SK-N-MC (cell line): ENCODE data around the gene CTCF.

Experiments used
- DNase-seq: peaks from one replicate; pipeline ENCODE4 v3.0.0-alpha.2; 2011; ENCODE audit warnings: low read depth, low spot score
- H3K27ac ChIP-seq: fragments of 200-600 bp; sonication (generic); 2 replicates; pipeline ENCODE4 v1.5.1; 2016; ENCODE audit warnings: mixed run types
- H3K36me3 ChIP-seq: fragments of 200-600 bp; sonication (generic); 2 replicates; pipeline ENCODE4 v1.6.1; 2017; ENCODE audit warnings: antibody characterized with exemption, low read length, mixed read lengths; ENCODE audit not compliant: insufficient read depth
- H3K4me3 ChIP-seq: fragments of 200-600 bp; sonication (generic); 2 replicates; pipeline ENCODE4 v1.5.1; 2016
- H3K9ac ChIP-seq: fragments of 200-600 bp; sonication (generic); 2 replicates; pipeline ENCODE4 v1.8.0; 2017; ENCODE audit warnings: mixed run types, mixed read lengths; ENCODE audit not compliant: insufficient read length
- H3K9me3 ChIP-seq: fragments of 200-600 bp; sonication (generic); 2 replicates; pipeline ENCODE4 v1.6.1; 2017; ENCODE audit warnings: low read depth, mild to moderate bottlenecking, antibody characterized with exemption, low read length, moderate library complexity, mixed read lengths
- EZH2 ChIP-seq: fragments of 200-600 bp; sonication (generic); IDR thresholded peaks from one replicate; pipeline ENCODE4 v1.6.1; 2017; ENCODE audit warnings: antibody characterized with exemption
- FOXP2 ChIP-seq: optimal IDR thresholded peaks from 2 replicates; pipeline ENCODE3; 2011; ENCODE audit warnings: mild to moderate bottlenecking, moderate library complexity; ENCODE audit not compliant: insufficient read depth; ENCODE audit errors: extremely low read length, control extremely low read depth
- POLR2AphosphoS5 ChIP-seq: IDR thresholded peaks from 2 replicates; pipeline ENCODE4 v1.6.1; 2012; ENCODE audit warnings: mild to moderate bottlenecking, low read depth, low read length, borderline replicate concordance

CTCF gene

DNA sequence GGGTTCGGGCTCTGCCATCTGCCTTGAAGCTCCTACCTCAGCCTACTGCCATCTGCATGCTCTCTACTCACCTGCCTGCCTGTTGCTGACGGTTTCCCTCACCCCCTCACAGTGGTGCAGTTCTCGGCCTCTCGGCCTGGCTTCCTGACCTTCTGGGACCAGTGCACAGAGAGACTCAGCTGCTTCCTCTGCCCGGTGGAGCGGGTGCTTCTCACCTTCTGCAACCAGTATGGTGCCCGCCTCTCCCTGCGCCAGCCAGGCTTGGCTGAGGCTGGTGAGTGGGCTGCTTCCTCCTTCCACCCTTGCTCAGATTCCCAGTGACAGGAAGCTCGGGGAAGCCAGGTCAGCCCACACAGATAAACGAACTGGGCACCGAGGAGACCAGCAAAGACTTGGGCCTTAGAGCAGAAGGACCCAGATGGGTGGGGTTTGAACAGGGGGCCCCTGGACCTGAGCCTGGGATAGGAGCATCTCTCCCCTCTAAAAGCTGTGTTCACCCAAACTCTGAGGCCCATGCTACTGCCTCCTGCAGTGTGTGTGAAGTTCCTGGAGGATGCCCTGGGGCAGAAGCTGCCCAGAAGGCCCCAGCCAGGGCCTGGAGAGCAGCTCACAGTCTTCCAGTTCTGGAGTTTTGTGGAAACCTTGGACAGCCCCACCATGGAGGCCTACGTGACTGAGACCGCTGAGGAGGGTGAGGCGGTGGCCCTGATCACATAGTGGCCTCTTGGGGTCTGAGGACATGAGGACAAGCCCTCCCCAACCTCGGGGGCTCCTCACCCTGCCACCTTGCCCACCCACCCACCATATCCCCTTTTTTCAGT lies 17.3 kb upstream of the CTCF start:
- no peak for TF ChIP-seq POLR2AphosphoS5
- TF ChIP-seq FOXP2, result no peak
- Histone ChIP-seq H3K36me3 (no peaks in the 10 kb centered on the region), H3K9me3 (no peaks in the 10 kb centered on the region), H3K4me3 (no peak overlapping the region), H3K27ac (no peak overlapping the region), H3K9ac (no peak overlapping the region)
- no peak for DNase-seq

DNA sequence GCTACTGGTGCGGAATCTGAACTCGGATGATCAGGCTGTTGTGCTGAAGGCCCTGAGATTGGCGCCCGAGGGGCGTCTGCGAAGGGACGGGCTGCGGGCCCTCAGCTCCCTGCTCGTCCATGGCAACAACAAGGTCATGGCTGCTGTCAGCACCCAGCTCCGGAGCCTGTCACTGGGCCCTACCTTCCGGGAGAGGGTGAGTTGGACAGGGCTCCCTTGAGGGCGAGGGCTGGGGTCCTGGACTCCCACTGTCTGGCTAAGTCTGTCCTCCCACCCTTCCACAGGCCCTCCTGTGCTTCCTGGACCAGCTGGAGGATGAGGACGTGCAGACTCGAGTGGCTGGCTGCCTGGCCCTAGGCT lies 16.7 kb upstream of the CTCF start:
- H3K4me3 ChIP-seq, result no peak overlapping the region
- H3K9me3 ChIP-seq, result no peaks in the 10 kb centered on the region
- H3K36me3 ChIP-seq, result no peaks in the 10 kb centered on the region
- H3K9ac ChIP-seq, result no peak overlapping the region
- no peak for TF ChIP-seq POLR2AphosphoS5
- TF ChIP-seq FOXP2, result no peak
- no peak for TF ChIP-seq EZH2
- H3K27ac ChIP-seq, result no peak overlapping the region
- DNase-seq, result no peak

DNA sequence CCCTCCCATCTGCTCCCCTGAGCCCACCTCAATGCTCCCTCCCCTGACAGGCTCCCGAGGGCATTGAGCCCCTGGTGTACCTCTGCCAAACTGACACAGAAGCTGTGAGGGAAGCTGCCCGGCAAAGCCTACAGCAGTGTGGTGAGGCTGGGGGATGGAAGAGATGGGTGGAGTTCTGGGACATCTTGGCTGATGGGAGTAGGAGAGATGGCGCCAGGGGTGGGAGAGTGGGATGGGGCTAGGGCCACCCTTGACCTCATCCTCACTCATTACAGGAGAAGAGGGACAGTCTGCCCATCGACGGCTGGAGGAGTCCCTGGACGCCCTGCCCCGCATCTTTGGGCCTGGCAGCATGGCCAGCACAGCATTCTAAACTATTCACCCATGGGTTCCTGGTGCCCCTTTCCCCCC lies 16.2 kb upstream of the CTCF start:
- no peaks in the 10 kb centered on the region for H3K9me3 ChIP-seq
- TF ChIP-seq POLR2AphosphoS5 (no peak), FOXP2 (no peak), EZH2 (no peak)
- H3K9ac ChIP-seq, result no peak overlapping the region
- no peak for DNase-seq
- H3K27ac ChIP-seq, result no peak overlapping the region
- H3K4me3 ChIP-seq, result no peak overlapping the region
- no peaks in the 10 kb centered on the region for H3K36me3 ChIP-seq

DNA sequence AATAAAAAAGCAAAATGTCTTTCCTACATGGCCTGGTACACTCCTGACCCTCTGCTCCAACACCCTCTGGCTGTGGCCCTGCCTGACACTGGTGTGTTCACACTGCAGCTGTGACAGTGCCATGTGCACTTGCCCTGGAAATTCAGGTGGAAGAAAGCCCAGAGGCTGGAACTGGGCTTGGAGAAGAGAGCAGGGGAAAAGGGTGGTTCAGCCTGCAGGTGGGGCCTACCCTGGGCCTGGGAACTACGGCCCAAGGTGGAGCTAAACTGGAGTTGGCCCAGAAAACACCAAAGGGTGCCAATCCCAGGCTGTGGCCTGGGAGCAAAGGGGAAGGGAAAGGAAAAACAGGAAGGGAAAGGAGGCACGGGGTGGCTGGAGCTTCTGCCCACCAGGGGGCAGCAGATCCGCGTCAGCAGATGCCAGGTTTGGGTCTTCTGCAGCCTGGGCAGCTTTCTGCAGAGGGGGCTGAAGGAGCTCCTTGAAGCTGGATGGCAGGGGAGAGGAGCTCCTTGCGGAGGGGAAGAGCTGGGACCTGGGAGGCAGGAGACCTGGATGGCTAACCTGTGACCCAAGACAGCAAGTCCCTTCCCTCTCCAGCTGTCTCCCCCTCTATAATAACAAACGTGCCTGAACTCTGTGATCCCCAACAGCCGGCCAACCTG lies 15.4 kb upstream of the CTCF start:
- DNase-seq, result no peak
- H3K36me3 ChIP-seq, result no peaks in the 10 kb centered on the region
- H3K9me3 ChIP-seq, result no peaks in the 10 kb centered on the region
- H3K27ac ChIP-seq, result no peak overlapping the region
- H3K9ac ChIP-seq, result no peak overlapping the region
- no peak overlapping the region for H3K4me3 ChIP-seq
- TF ChIP-seq EZH2, result no peak
- no peak for TF ChIP-seq FOXP2
- TF ChIP-seq POLR2AphosphoS5, result no peak

DNA sequence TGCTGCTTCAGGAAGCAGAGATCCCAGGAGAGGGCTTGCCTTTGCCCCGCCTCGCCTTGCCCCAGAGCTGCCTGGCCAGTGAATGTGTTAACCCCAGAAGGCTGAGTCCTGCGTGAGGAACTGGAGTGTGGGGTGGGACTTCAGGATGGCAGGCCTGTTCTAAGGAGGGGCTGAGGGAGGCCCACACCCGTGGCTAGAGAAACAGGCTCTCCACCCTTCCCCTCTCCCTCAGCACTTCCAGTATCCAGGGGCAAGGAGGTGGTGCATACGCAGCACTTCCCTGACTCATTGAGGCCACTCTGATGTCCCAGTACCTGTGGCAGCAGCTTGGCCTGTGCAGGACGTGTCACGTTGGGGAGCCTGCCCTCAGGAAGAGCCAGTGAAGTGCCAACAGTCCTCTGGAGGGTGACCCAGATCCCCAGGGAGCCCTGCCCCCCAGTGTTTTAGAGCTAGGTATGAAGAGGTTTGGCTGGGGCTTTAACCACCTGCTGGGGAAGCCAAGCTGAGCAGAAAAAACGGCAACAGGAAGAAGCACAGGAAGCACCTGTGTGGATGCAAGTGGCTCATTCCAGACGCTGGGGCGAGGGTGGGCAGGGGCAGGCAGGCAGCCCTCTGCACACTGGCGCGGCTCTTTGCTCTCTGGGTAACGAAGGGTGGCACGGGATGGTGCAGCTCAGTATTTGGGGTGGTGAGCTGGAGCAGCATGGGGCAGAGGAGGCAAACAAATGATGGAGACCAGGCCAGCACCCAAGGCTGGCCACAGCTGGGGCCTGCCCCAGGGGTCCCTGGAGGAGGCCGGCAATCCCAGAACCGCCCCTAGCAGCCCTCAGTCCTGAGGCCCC lies 14.7 kb upstream of the CTCF start:
- Histone ChIP-seq H3K36me3 (no peaks in the 10 kb centered on the region), H3K4me3 (no peak overlapping the region)
- no peak for DNase-seq

DNA sequence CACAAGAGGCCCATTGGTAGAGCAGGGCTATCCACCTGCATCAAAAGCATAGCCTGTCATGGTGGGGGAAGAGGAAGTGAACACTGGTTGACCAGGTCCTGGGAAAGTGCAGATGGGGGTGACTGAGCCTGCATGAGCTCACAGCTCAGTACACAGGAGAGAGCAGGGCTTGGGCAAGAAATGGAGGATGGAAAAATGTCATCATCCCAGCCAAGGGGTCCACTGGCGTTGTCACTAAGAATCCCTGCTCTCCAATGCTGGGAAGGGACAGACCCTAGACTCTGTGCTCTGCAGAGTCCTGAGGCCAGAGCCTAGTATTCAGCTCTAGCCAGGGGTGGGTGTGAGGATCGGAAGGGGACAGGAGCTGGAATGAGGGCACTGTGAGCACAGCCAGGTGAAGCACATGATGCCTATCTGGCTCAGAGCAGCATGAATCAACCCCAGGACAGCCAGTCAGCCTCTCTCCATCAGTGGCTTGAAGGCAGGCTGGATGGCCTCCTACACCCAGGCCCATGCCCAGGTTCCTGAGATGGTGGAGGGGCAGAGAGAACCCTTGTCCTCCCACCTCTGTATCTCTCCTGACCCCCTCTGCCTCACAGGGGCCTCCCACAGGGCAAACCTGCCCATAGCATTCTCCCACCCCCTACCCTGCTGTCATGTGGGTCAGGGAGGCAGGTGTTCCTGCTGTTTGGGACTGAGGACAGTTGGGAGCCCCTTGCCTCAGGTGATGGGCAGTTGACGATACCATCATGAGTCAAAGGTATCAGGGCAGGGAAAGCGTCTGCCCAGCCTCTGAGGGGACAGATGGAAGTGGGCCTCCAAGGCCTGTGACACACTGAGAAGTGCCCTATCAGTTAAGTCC lies 13.8 kb upstream of the CTCF start:
- no peak overlapping the region for H3K27ac ChIP-seq
- TF ChIP-seq POLR2AphosphoS5, result no peak
- TF ChIP-seq FOXP2, result no peak
- TF ChIP-seq EZH2, result no peak
- H3K9me3 ChIP-seq, result no peaks in the 10 kb centered on the region
- no peaks in the 10 kb centered on the region for H3K36me3 ChIP-seq
- no peak for DNase-seq
- H3K4me3 ChIP-seq, result no peak overlapping the region
- H3K9ac ChIP-seq, result no peak overlapping the region

More for the DNA sequence above, 14.7 kb upstream of the CTCF start:
- TF ChIP-seq POLR2AphosphoS5, result no peak
- no peak for TF ChIP-seq FOXP2
- TF ChIP-seq EZH2, result no peak
- Histone ChIP-seq H3K9me3 (no peaks in the 10 kb centered on the region), H3K27ac (no peak overlapping the region), H3K9ac (no peak overlapping the region)

DNA sequence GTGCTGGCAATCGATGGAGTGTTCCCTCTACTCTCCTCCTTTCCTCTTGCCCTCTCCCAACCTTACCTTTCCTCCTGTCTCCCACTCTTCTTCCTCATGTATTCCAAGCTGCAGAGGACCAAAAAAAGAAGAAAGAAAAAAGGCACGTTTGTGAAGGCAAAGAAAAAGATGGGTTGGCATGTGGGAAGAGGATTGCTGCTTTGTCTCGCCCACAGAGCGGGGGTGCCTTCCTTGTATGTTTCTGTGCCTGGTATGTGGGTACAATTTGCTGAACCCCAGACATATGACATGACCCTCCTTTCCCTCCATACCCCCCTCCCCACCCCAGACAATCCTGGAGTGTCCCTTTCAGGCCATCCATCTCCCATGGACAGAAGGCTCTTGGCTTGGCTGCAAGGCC lies 13.1 kb upstream of the CTCF start:
- no peak overlapping the region for H3K9ac ChIP-seq
- no peaks in the 10 kb centered on the region for H3K36me3 ChIP-seq
- no peak for TF ChIP-seq EZH2
- TF ChIP-seq POLR2AphosphoS5, result no peak
- no peak for TF ChIP-seq FOXP2
- DNase-seq, result no peak
- H3K27ac ChIP-seq, result no peak overlapping the region
- H3K4me3 ChIP-seq, result no peak overlapping the region
- H3K9me3 ChIP-seq, result no peaks in the 10 kb centered on the region
